Activated CD8-positive, alpha-beta T cell treated with anti-CD3 and anti-CD28 coated beads, Interleukin-2, amount 10 ng/mL, durations not matched to agents 7 days and 5 days (primary cell): ENCODE results near the gene DPP6. TPM values are rescaled to one million over a fixed set of nuclear protein-coding genes. Genes with fewer than 3 reads are reported as not detected.

Experiments
- ATAC-seq: fragments of 150-1000 bp; cut with Tn5 transposase; one replicate; pipeline ENCODE4 v1.10.0; 2021; ENCODE audit warnings: moderate library complexity
- CTCF ChIA-PET: fragments of 350-600 bp; sonication (Branson Sonifier 250); formaldehyde crosslinking; loops from one replicate; lab custom pipeline; 2021; ENCODE audit warnings: antibody characterized with exemption; lab: Charles Lee
- POLR2A ChIA-PET: fragments of 350-600 bp; sonication (Branson Sonifier 250); formaldehyde crosslinking; loops from one replicate; lab custom pipeline; 2021; ENCODE audit warnings: antibody characterized with exemption; lab: Charles Lee
- DNase-seq: peaks from one replicate; pipeline ENCODE4 v3.0.0-alpha.2; 2020
- H3K27ac Mint-ChIP-seq: one replicate; pipeline ENCODE4 v1.8.0; 2021; ENCODE audit warnings: mild to moderate bottlenecking, mixed read lengths
- H3K27me3 Mint-ChIP-seq: one replicate; pipeline ENCODE4 v1.8.0; 2021; ENCODE audit warnings: low read depth, mixed read lengths
- H3K36me3 Mint-ChIP-seq: one replicate; pipeline ENCODE4 v1.8.0; 2021; ENCODE audit warnings: low read depth, mixed read lengths
- H3K4me1 Mint-ChIP-seq: one replicate; pipeline ENCODE4 v1.8.0; 2021; ENCODE audit warnings: low read depth, mixed read lengths
- H3K4me3 Mint-ChIP-seq: one replicate; pipeline ENCODE4 v1.8.0; 2021; ENCODE audit warnings: mild to moderate bottlenecking, mixed read lengths
- H3K9me3 Mint-ChIP-seq: one replicate; pipeline ENCODE4 v1.8.0; 2022; ENCODE audit warnings: mixed read lengths; ENCODE audit not compliant: insufficient read depth
- total RNA-seq, 2 experiments: library from RNA; stranded (reverse); gene quantifications; one replicate each; pipeline ENCODE4 v1.2.3, GENCODE V29; 2021

DPP6 gene
- total RNA-seq, 2 experiments from 2014 or later = not detected

DNA sequence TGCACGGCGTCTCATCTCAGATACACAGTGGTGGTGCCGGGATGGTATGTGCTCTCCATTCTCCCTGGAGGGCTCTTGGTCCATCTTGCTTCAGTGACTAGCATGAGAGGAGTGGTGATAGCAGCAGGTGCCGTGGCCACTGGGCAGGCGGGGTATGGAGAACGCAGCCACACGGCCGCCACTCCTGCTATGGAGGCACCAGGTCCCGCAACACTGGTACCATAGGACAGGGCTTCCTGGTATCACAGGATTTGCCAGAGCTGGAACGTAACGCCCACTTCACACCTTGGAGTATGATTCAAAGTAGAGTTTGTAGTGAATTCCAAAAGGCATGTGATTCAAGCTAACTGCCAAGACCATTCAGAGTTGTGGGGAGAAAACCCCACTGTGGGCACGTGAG is 284.1 kb downstream of the DPP6 start:
- ChIA-PET POLR2A (no interaction called here), CTCF (no interaction called here)
- H3K27me3 Mint-ChIP-seq = no peaks in the 10 kb centered on the region
- H3K36me3 Mint-ChIP-seq = no peaks in the 10 kb centered on the region
- ATAC-seq = no peak
- H3K9me3 Mint-ChIP-seq = peaks cover 15% of the 10 kb centered on the region
- no peak overlapping the region for H3K27ac Mint-ChIP-seq
- no peaks in the 10 kb centered on the region for H3K4me1 Mint-ChIP-seq
- no peak overlapping the region for H3K4me3 Mint-ChIP-seq
- no peak for DNase-seq

DNA sequence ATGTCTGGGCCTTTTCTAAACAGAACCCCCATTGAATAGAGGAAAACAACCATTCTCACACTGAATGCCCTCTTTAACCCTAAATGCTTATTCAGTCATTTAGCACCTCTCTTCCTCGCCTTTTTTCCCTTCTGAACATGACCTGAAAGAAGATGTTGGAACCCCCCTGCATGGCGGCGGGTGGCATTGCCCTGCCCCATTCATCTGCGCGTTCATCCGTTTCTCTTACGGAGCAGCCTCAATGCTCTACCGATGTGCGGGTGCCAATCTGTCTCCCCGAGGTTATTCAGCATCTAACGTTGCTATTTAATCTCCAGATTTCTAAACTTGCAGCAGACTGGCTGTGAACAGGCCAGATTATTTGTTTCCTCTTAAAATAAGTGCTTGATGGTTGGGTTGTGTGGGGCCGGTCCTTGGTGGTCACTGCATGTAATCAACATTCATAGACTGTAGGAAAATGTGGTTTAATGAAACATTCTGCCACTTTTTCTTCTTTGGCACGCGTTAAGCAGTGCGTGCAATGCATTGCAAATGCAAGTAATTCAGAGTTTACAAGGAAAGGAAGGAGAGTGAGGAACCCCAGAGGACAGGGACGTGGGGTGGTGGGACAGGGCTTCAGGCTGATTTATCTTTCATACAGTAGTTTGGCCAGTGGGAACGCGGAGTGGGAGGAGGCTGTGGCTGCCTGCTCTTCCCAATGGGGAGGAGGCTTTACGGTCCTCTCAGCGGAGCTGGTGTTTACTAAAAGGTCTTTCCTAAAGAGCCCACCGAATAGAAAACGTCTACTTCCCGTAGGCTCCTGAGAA is 286.7 kb downstream of the DPP6 start:
- H3K36me3 Mint-ChIP-seq = no peaks in the 10 kb centered on the region
- CTCF ChIA-PET = no interaction called here
- DNase-seq = no peak
- no peak for ATAC-seq
- no peak overlapping the region for H3K4me3 Mint-ChIP-seq
- H3K27ac Mint-ChIP-seq = no peak overlapping the region
- H3K9me3 Mint-ChIP-seq = peaks cover 4% of the 10 kb centered on the region
- no peaks in the 10 kb centered on the region for H3K27me3 Mint-ChIP-seq
- POLR2A ChIA-PET = no interaction called here
- no peaks in the 10 kb centered on the region for H3K4me1 Mint-ChIP-seq

DNA sequence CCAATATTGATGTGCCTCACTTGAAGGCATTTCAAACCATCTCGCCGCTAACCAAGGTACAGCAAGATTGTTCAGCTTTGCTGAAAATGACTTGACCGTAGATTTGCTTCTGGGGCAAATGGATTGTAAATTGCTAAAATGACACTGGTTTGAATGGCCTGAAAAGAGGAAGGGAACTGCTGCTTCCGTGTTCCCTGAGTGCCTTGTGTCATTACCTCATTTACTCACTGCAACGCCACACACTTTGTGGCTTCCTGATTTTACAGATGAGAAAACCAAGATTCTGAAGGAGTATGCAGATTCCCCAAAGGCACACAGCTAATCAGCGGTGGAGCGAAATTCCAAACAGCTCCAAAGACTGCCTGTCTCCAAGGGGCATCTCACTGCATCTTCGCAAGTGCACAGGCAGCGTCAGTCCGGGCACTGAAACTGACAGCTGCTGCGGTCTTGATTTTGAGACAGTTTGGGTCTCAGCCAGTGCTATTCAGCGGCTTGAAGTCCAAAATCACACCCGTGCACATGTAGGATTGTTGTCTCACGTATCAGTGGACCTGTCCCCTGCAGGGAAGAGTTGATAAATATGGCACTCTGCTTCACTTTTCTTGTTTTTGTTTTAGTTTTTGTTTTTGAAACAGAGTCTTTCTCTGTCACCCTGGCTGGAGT is 290.9 kb downstream of the DPP6 start:
- Mint-ChIP-seq H3K27ac (no peak overlapping the region), H3K4me1 (no peaks in the 10 kb centered on the region)

DNA sequence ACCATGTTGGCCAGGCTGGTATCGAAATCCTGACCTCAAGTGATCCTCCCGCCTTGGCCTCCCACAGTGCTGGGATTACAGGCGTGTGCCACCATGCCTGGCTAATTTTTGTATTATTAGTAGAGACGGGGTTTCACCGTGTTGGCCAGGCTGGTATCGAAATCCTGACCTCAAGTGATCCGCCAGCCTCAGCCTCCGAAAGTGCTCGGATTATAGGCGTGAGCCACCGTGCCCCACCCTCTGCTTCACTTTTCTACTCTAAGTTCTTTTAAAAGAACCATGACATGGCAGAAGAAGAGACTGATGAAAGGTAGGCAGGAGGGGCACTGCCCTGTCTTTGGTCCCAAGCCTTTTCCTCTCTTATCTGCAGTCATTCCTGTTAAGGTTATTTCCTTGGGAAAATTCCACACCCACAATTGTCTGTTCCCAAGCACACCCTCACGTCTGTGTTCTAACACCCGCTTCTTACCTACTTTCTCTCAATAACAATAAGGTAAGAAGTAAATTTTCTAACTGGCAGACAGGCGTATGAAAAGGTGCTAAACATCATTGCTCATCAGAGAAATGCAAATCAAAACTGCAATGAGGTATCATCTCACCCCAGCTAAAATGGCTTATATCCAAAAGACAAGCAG is 291.7 kb downstream of the DPP6 start:
- no peaks in the 10 kb centered on the region for H3K27me3 Mint-ChIP-seq
- no peaks in the 10 kb centered on the region for H3K4me1 Mint-ChIP-seq
- ATAC-seq = no peak
- ChIA-PET POLR2A (no interaction called here), CTCF (no interaction called here)
- H3K27ac Mint-ChIP-seq = no peak overlapping the region
- peaks cover 6% of the 10 kb centered on the region for H3K9me3 Mint-ChIP-seq
- DNase-seq = no peak
- H3K4me3 Mint-ChIP-seq = no peak overlapping the region
- no peaks in the 10 kb centered on the region for H3K36me3 Mint-ChIP-seq

More for the DNA sequence above, 290.9 kb downstream of the DPP6 start:
- DNase-seq = no peak
- Mint-ChIP-seq H3K9me3 (no peaks in the 10 kb centered on the region), H3K27me3 (no peaks in the 10 kb centered on the region), H3K4me3 (no peak overlapping the region), H3K36me3 (no peaks in the 10 kb centered on the region)
- ChIA-PET POLR2A (no interaction called here), CTCF (no interaction called here)
- ATAC-seq = no peak

DNA sequence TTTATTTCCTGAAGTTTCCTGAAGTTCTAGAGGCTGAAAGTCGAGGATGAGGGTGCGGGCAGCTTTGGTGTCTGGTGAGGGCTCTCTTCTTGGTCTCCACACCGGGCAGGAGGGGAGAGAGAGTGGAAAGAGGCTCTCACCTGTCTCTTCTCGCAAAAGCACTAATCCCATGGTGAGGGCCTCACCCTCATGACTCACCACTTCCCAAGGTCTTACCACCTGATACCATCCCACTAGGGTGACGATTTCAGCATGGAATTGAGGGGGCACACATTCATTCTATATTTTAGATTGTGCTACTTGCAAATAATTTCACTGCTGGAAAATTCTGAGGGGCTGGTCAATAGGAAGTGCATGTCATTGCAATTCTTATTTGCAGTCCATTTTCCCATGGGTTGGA is 292.9 kb downstream of the DPP6 start:
- Mint-ChIP-seq H3K9me3 (peaks cover 7% of the 10 kb centered on the region), H3K4me3 (no peak overlapping the region), H3K27me3 (no peaks in the 10 kb centered on the region), H3K4me1 (no peaks in the 10 kb centered on the region), H3K36me3 (no peaks in the 10 kb centered on the region), H3K27ac (no peak overlapping the region)
- no peak for ATAC-seq
- no peak for DNase-seq
- ChIA-PET CTCF (no interaction called here), POLR2A (no interaction called here)

DNA sequence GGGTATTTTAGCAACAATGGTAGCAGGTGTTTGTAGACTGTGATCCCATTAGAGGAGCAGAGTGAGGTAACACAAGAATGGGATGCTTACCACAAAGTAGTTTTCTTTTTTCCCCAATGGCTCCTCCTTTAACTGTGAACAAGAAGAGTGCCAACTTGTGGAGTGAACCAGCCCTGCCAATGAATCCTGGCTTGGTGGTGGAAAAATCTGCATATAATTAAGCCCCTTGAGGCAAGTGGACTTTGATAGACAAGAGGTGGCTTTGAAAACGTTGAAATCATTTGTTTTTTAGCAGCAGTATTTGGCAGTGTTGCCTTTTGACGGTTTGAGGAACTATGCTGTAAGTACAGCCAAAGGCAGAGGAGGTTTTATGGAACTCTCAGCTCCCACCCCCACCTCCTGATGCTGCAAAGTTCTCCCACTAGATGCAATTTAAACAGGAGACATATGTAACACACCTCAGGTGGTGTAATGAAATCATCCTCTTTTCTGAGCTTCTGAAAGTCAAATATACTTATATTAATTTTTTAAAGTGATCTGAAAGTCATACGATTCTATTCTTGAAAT is 295.6 kb downstream of the DPP6 start:
- Mint-ChIP-seq H3K36me3 (no peaks in the 10 kb centered on the region), H3K4me1 (no peaks in the 10 kb centered on the region), H3K4me3 (no peak overlapping the region), H3K27me3 (no peaks in the 10 kb centered on the region), H3K9me3 (peaks cover 7% of the 10 kb centered on the region), H3K27ac (no peak overlapping the region)
- ATAC-seq = no peak
- CTCF ChIA-PET = no interaction called here
- DNase-seq = no peak
- POLR2A ChIA-PET = no interaction called here

DNA sequence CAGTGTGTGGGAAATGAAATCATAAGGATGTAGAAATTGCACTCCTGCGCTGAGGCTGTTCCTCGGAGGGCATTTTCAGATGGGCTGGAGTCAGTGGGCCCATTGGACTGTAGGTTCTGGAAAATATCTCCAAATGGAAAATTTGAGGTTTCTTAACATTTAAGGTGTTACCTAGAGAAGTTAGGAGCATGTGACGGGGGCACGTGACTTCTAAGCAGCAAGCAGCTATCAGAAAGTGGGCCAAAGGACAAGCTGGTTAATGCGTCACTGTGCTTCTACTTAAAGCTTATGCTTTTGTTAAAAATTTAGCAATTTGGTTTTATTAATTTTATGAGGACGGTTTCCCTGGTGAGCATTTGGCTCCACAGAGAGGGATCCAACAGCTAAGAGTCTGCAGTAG is 298.7 kb downstream of the DPP6 start:
- ChIA-PET POLR2A (no interaction called here), CTCF (no interaction called here)
- Mint-ChIP-seq H3K9me3 (peaks cover 7% of the 10 kb centered on the region), H3K4me1 (no peaks in the 10 kb centered on the region), H3K4me3 (no peak overlapping the region), H3K36me3 (no peaks in the 10 kb centered on the region), H3K27ac (no peak overlapping the region), H3K27me3 (no peaks in the 10 kb centered on the region)
- ATAC-seq = no peak
- DNase-seq = no peak

DNA sequence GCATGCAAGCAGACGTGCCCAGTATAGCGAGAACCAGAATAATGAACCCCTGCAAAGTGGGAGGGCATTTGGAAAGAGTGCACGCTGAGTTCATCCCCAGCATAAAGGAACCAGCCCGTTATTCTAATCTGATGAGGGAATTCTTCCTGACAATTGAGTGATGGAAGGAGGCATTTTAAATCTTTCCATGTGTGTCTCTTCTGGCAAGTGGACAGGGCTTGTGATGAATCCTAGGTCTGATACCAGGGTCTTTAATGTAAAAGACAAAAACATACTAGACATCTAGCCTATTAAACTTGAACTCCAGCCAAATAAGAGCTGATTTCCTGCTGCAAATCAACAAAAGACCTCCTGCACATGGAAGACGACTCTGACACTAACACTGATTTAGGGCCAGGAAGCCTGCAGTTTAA is 301.2 kb downstream of the DPP6 start:
- H3K27me3 Mint-ChIP-seq = no peaks in the 10 kb centered on the region
- no peaks in the 10 kb centered on the region for H3K36me3 Mint-ChIP-seq
- no peaks in the 10 kb centered on the region for H3K4me1 Mint-ChIP-seq
- ChIA-PET CTCF (no interaction called here), POLR2A (no interaction called here)
- H3K27ac Mint-ChIP-seq = no peak overlapping the region
- H3K4me3 Mint-ChIP-seq = no peak overlapping the region
- peaks cover 6% of the 10 kb centered on the region for H3K9me3 Mint-ChIP-seq
- no peak for ATAC-seq
- DNase-seq = no peak

DNA sequence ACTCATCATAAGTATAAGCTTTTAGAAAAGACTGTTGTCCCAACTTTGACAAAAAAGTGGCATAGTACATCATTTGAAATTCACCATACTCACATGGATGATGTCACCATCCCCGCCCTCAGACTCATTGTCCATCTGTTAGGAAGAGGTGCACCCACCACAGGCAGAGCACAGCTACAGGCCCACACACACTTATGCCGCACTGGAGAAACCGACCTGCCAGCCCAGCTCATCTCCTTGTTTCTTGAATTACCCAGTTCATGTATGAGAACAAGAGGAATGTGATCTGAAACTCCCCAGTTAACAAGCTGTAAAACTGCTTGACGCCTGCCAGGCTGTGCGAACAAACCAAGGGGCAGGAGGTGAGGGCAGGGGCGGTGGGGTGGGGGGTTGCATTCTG is 312.0 kb downstream of the DPP6 start:
- CTCF ChIA-PET = no interaction called here
- H3K36me3 Mint-ChIP-seq = no peaks in the 10 kb centered on the region
- ATAC-seq = no peak

DNA sequence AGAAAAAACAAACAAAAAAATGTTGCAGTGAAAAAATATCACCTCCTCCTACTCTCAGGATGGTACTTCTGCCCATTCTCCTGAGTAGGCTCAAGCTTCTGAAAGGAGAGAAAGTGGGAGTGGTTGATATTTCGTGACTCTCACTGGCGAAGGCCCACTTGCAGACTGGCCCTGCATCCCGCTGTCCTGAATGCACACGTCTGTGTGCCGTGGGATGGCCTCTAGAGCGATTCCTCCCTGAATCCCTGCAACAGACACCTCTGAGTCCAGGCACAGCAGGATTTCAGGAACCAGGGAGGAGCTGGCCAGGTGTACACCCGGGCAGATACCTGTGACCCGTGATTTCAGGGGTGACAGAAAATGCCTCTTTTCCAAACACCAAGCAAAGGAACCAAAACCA is 319.2 kb downstream of the DPP6 start:
- ATAC-seq (no peak), DNase-seq (no peak)
- Mint-ChIP-seq H3K4me3 (no peak overlapping the region), H3K36me3 (no peaks in the 10 kb centered on the region), H3K27ac (no peak overlapping the region), H3K4me1 (no peaks in the 10 kb centered on the region), H3K27me3 (no peaks in the 10 kb centered on the region), H3K9me3 (peaks cover 2% of the 10 kb centered on the region)
- ChIA-PET CTCF (no interaction called here), POLR2A (no interaction called here)

More for the DNA sequence above, 312.0 kb downstream of the DPP6 start:
- H3K9me3 Mint-ChIP-seq = peaks cover 12% of the 10 kb centered on the region
- no peaks in the 10 kb centered on the region for H3K4me1 Mint-ChIP-seq
- no peak overlapping the region for H3K4me3 Mint-ChIP-seq
- DNase-seq = no peak
- no peak overlapping the region for H3K27ac Mint-ChIP-seq
- H3K27me3 Mint-ChIP-seq = no peaks in the 10 kb centered on the region
- POLR2A ChIA-PET = no interaction called here

DNA sequence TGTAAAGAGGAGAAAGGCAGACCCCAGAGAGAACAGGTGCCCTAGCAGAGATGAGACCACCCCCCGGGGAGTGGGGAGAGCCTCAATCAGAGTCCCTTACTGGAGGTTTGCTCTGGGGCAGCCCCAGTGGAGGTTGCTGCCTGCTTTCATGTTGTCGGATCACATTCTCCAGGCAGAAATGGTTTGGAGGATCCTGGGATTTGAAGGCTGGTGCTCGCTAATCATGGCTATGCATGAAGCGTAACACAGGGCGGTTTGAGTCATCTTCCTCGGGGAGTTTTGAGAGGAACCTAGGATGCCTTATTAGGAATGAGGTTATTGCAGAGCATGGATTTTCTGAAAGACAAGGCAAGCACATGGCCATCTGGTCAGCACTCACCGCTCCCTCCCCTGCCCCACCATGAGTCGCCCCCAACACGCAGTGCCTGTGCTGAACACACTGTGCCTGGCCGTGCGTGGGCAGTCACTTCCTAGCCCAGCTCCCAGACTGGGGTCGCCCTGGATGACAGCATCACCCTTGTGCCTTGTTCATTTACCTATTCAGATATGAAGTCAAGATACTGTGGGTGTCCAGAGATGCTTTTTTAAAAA is 319.9 kb downstream of the DPP6 start:
- Mint-ChIP-seq H3K27me3 (no peaks in the 10 kb centered on the region), H3K9me3 (no peaks in the 10 kb centered on the region), H3K4me1 (no peaks in the 10 kb centered on the region), H3K4me3 (no peak overlapping the region), H3K27ac (no peak overlapping the region), H3K36me3 (no peaks in the 10 kb centered on the region)
- ChIA-PET POLR2A (no interaction called here), CTCF (no interaction called here)
- DNase-seq (no peak), ATAC-seq (no peak)

DNA sequence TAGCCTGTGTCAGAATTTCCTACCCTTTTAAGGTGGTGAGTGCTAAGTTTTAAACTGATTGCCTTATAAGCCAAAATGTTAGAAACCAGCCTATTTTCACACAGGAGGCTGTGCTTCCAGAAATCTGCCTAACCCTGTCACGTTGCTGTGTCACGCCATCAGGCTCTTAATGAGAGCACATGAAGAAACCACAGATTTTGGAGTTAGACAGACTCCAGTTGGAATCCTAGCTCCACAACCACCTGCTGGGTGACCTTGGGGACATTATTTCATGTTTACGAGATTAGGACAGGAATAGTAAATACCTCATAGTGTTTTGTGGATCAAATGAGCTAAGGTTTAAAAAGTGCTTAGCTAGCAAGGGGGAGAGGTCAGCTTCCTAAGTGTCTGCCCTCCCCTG is 321.8 kb downstream of the DPP6 start:
- POLR2A ChIA-PET = no interaction called here

More for the DNA sequence above, 321.8 kb downstream of the DPP6 start:
- Mint-ChIP-seq H3K4me1 (no peaks in the 10 kb centered on the region), H3K27me3 (no peaks in the 10 kb centered on the region), H3K36me3 (no peaks in the 10 kb centered on the region), H3K9me3 (no peaks in the 10 kb centered on the region), H3K4me3 (no peak overlapping the region), H3K27ac (no peak overlapping the region)
- DNase-seq (no peak), ATAC-seq (no peak)
- CTCF ChIA-PET = no interaction called here
